HCT116 (cell line): ENCODE results near the gene CCDC142.

Source experiments
- ATF3 ChIP-seq: IDR thresholded peaks from 2 replicates; pipeline ENCODE4 v1.6.1; 2012
- CTCF ChIP-seq, 3 experiments: fragments of 200-600 bp in 1 of 3; sonication (generic) in 1 of 3; IDR thresholded peaks in 2 of 3; conservative IDR thresholded peaks in 1 of 3; 2 replicates each; pipeline ENCODE4 v1.5.1; 2012 to 2017; ENCODE audit warnings: low read depth in 2 of 3, low read length in 2 of 3, antibody characterized with exemption in 1 of 3, borderline replicate concordance in 1 of 3, control low read depth in 1 of 3, mild to moderate bottlenecking in 1 of 3, mixed read lengths in 1 of 3, mixed run types in 1 of 3, moderate library complexity in 1 of 3; ENCODE audit not compliant: insufficient read depth in 1 of 3
- EGR1 ChIP-seq: IDR thresholded peaks from 2 replicates; pipeline ENCODE4 v1.6.1; 2012; ENCODE audit warnings: low read depth
- EZH2 ChIP-seq: fragments of 200-600 bp; sonication (generic); IDR thresholded peaks from 2 replicates; pipeline ENCODE4 v1.6.1; 2017; ENCODE audit warnings: antibody characterized with exemption, mixed run types
- JUND ChIP-seq: IDR thresholded peaks from 2 replicates; pipeline ENCODE4 v1.6.1; 2012
- MAX ChIP-seq: IDR thresholded peaks from 2 replicates; pipeline ENCODE4 v1.6.1; 2012
- POLR2A ChIP-seq: IDR thresholded peaks from 2 replicates; pipeline ENCODE4 v1.7.0; 2011; ENCODE audit warnings: borderline replicate concordance; ENCODE audit not compliant: insufficient read depth, insufficient read length; ENCODE audit errors: extremely low read depth
- SIN3A ChIP-seq: IDR thresholded peaks from 2 replicates; pipeline ENCODE4 v1.6.1; 2012; ENCODE audit warnings: low read depth
- SP1 ChIP-seq: IDR thresholded peaks from 2 replicates; pipeline ENCODE4 v1.6.1; 2012; ENCODE audit warnings: low read depth
- YY1 ChIP-seq: IDR thresholded peaks from 2 replicates; pipeline ENCODE4 v1.6.1; 2011; ENCODE audit warnings: low read length, low read depth, moderate library complexity, mild to moderate bottlenecking; ENCODE audit not compliant: insufficient replicate concordance; ENCODE audit errors: extremely low read depth
- ZBTB33 ChIP-seq: IDR thresholded peaks from 2 replicates; pipeline ENCODE4 v1.6.1; 2011; ENCODE audit warnings: mild to moderate bottlenecking, low read length, moderate library complexity; ENCODE audit not compliant: insufficient replicate concordance; ENCODE audit errors: extremely low read depth
- ZNF274 ChIP-seq: fragments of 200-500 bp; sonication (Bioruptor generic); IDR thresholded peaks from 2 replicates; pipeline ENCODE4 v1.6.1; 2014; ENCODE audit warnings: mild to moderate bottlenecking, low read depth, low read length, inconsistent platforms

DNA sequence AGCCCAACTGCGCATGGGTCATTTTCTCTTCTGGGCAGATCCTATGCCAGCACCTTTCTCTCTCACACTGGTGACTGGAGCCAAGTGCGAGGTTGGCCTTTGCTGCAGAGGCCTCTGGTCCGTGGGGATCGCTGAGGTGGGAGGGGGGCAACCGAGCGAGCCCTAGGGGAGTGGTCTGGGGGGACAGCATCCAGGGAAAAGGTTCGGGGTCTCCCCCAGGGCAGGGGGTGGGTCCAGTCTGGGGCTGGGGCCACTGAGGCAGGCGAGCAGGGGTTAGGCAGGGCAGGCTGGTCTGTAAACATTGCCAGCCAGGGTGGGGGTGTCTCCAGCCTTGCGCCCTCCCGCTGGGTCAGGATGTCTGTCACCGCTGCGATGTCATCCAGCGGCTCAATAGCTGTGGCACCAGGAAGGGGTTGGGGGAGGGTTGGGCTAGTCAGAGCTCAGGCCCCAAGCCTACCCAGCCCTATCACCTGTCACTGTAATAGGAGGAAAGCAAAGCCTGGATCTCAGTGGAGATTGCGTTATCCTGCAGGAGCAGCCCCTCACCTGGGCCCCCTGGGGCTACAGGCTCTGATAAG is 56.5 kb downstream of the CCDC142 start:
- TF ChIP-seq CTCF (IDR thresholded peaks at IDR 0.05 in 2 of 3, conservative IDR thresholded peaks at IDR 0.05 in 1 of 3; ENCODE audit: borderline replicate concordance in 1 of 3, insufficient read depth in 1 of 3, low read depth in 2 of 3, low read length in 2 of 3) (no peak), YY1 (no peak), SIN3A (0 out of 2 replicates have a peak, but pooled peaks have one; percentile 5), POLR2A (no peak), ATF3 (no peak), EGR1 (no peak), MAX (no peak), EZH2 (no peak), JUND (no peak), SP1 (no peak), ZBTB33 (no peak), ZNF274 (no peak)
